Measurements from ENCODE around the gene GJC3. TPM values are rescaled to one million over a fixed set of nuclear protein-coding genes. Genes with fewer than 3 reads are reported as not detected.

Gene GJC3
- total and polyA plus RNA-seq, 4 donors = 0.07 to 0.31 (median 0.22) TPM; not detected in 1

DNA sequence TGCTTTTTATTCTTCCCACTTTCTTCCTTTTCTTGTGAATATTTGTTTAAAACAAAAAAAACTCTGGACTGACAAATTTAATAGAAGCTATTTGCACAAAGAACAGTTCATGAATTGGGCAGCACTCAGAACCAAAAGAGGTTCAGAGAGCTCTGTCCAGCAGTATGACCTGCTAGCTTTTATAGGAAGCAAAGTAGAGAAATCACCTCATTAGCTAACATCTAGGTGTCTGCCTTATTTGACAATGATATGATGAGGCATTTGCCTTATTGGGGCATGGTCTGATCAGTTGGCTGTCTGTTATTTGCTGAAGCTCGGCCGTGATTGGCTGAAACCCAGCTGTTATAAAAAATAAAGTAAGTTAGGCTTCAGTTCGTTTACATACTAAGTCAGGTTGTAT, 9.3 kb downstream of the GJC3 start:
- no peaks in the 10 kb centered on the region for H3K27me3 ChIP-seq (ENCODE audit: control insufficient read depth in 3 of 3, insufficient read depth in 3 of 3, low read length in 2 of 3)
- H3K4me1 ChIP-seq (ENCODE audit: control insufficient read depth in 5 of 5, insufficient read depth in 5 of 5, low read length in 5 of 5) = peaks cover 0 to 24% (median 10%) of the 10 kb centered on the region in 5 donors
- TF ChIP-seq, protein P1, sequence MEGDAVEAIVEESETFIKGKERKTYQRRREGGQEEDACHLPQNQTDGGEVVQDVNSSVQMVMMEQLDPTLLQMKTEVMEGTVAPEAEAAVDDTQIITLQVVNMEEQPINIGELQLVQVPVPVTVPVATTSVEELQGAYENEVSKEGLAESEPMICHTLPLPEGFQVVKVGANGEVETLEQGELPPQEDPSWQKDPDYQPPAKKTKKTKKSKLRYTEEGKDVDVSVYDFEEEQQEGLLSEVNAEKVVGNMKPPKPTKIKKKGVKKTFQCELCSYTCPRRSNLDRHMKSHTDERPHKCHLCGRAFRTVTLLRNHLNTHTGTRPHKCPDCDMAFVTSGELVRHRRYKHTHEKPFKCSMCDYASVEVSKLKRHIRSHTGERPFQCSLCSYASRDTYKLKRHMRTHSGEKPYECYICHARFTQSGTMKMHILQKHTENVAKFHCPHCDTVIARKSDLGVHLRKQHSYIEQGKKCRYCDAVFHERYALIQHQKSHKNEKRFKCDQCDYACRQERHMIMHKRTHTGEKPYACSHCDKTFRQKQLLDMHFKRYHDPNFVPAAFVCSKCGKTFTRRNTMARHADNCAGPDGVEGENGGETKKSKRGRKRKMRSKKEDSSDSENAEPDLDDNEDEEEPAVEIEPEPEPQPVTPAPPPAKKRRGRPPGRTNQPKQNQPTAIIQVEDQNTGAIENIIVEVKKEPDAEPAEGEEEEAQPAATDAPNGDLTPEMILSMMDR (IDR thresholded peaks at IDR 0.05; ENCODE audit: control extremely low read depth, extremely low read depth) = no peak
- DNase-seq = peak in 1 of 3 donors; percentile 29
- 60 to 99% methylated on average over 3 of the region's 3 CpGs for WGBS, 2 donors
- no peak overlapping the region for H3K9ac ChIP-seq (ENCODE audit: insufficient read depth in 1 of 2, low read length in 2 of 2)
- H3K9me3 ChIP-seq (ENCODE audit: control insufficient read depth in 4 of 4, insufficient read depth in 3 of 4, low read length in 3 of 4) = no peaks in the 10 kb centered on the region
- ATAC-seq (ENCODE audit: insufficient read depth, low FRiP score) = no peak
- H3K27ac ChIP-seq (ENCODE audit: low read depth in 1 of 2, low read length in 1 of 2) = no peak overlapping the region
- H3K4me3 ChIP-seq = no peak overlapping the region
- peaks cover 6 to 23% (median 13%) of the 10 kb centered on the region in 4 donors for H3K36me3 ChIP-seq (ENCODE audit: control insufficient read depth in 4 of 4, insufficient read depth in 4 of 4, low read length in 4 of 4)

DNA sequence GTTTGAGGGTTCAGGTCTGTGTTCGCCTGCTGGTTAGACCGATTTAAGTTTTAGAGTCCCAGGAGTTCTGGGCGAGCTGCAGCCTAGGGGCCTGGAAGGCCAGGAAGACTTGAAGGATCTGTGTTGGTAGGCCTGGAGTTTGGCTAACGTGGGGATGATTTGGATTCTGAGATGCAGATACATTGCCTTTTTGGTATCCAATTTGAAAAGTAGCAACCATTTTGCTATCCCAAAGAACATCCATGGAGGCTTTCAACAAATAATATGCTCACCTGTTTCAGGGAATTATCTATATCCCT, 9.7 kb downstream of the GJC3 start:
- Histone ChIP-seq H3K9me3 (ENCODE audit: control insufficient read depth in 4 of 4, insufficient read depth in 3 of 4, low read length in 3 of 4) (no peaks in the 10 kb centered on the region), H3K4me1 (ENCODE audit: control insufficient read depth in 5 of 5, insufficient read depth in 5 of 5, low read length in 5 of 5) (peaks cover 0 to 24% (median 10%) of the 10 kb centered on the region in 5 donors), H3K9ac (ENCODE audit: insufficient read depth in 1 of 2, low read length in 2 of 2) (peak overlapping the region; percentile 8 to 49), H3K36me3 (ENCODE audit: control insufficient read depth in 4 of 4, insufficient read depth in 4 of 4, low read length in 4 of 4) (peaks cover 8 to 23% (median 13%) of the 10 kb centered on the region in 4 donors), H3K4me3 (peak overlapping the region; percentile 68), H3K27ac (ENCODE audit: low read depth in 1 of 2, low read length in 1 of 2) (peak overlapping the region; percentile 92 to 97), H3K27me3 (ENCODE audit: control insufficient read depth in 3 of 3, insufficient read depth in 3 of 3, low read length in 2 of 3) (no peaks in the 10 kb centered on the region)
- WGBS, 2 donors = 40 to 46% methylated on average over 4 of the region's 4 CpGs
- DNase-seq (no peak), ATAC-seq (ENCODE audit: insufficient read depth, low FRiP score) (peak; percentile 27)
- TF ChIP-seq, protein P1 (IDR thresholded peaks at IDR 0.05; ENCODE audit: control extremely low read depth, extremely low read depth) = no peak

DNA sequence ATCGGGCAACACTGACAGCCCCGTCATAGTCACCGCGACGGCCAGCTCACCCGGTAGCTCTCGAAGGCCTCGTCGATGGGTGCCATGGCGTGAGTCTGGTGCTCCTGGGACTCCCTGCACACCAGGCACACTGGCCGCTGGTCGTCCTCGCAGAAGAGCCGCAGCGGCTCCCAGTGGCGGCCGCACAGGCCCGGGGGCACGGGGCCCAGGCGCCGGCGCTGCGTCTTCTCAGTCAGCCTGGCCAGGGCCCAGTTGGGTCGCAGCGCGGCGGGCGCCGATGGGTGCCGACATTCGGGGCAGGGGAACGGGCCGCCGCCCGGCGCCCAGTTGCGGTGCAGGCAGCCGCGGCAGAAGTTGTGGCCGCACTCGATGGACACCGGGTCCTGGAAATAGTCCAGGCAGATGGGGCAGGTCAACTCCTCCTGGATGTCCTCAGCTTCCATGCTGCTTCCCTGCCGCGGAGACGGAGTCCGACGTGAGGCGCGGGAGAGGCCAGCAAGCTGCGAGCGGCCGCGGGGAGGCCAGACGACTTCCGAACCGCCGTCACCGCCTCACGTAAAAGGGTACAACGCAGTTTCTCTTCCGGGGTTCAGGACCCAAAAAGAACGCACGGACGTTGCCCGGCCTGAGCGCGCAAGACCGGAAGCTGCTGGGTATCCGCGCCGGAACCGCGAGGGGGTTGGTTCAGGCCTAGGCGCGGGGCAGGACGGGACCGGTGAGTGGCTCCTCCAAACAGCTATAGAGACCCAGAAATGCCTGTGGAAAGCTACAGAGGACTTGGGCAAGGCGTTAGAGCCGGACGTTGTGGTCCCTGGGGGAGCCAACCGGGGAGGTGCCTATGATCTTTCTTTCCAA, 10.2 kb downstream of the GJC3 start, which contains the start of gene TRIM4:
TSS of gene TRIM4 (minus strand) at position 572 of the 855 bp plus-strand sequence. CDS start at position 443, 129 bp downstream.
- TF ChIP-seq, protein P1 (IDR thresholded peaks at IDR 0.05; ENCODE audit: control extremely low read depth, extremely low read depth) = no peak
- H3K4me3 ChIP-seq = peak within 1 kb of the TSS; percentile 68
- peaks cover 0 to 24% (median 10%) of the 10 kb centered on the region in 5 donors for H3K4me1 ChIP-seq (ENCODE audit: control insufficient read depth in 5 of 5, insufficient read depth in 5 of 5, low read length in 5 of 5)
- no peaks in the 10 kb centered on the region for H3K27me3 ChIP-seq (ENCODE audit: control insufficient read depth in 3 of 3, insufficient read depth in 3 of 3, low read length in 2 of 3)
- peak; percentile 99 for ATAC-seq (ENCODE audit: insufficient read depth, low FRiP score)
- peak within 1 kb of the TSS; percentile 92 to 97 for H3K27ac ChIP-seq (ENCODE audit: low read depth in 1 of 2, low read length in 1 of 2)
- peaks cover 8 to 24% (median 13%) of the 10 kb centered on the region in 4 donors for H3K36me3 ChIP-seq (ENCODE audit: control insufficient read depth in 4 of 4, insufficient read depth in 4 of 4, low read length in 4 of 4)
- no peaks in the 10 kb centered on the region for H3K9me3 ChIP-seq (ENCODE audit: control insufficient read depth in 4 of 4, insufficient read depth in 3 of 4, low read length in 3 of 4)
- WGBS, 2 donors = 0 to 2% methylated on average over 74 to 81 of the region's 81 CpGs
- DNase-seq = peak; percentile 90 to 94 (median 91)
- H3K9ac ChIP-seq (ENCODE audit: insufficient read depth in 1 of 2, low read length in 2 of 2) = peak within 1 kb of the TSS; percentile 49 to 84
